Measurements from ENCODE around the gene CTNNA3.

Gene CTNNA3

DNA sequence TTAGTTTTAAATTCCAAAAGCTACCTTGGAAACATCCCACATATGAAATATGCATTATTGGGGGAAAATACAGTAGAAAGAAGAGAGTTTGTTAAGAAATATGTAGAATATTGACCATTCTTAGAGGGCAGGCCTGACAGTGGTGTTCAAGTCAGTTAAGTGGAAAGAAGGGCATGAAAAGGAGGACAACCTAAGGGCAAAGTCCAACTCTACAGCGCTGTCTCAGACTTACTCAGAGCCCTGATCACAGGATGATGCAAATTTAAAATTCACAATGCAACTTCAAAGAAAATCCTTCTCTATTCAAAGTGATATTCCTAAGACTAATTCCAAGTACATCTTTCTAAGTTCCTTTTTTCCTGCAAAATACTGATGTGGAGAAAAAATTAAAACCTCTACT, 909.3 kb downstream of the CTNNA3 start:
- no peak for DNase-seq

DNA sequence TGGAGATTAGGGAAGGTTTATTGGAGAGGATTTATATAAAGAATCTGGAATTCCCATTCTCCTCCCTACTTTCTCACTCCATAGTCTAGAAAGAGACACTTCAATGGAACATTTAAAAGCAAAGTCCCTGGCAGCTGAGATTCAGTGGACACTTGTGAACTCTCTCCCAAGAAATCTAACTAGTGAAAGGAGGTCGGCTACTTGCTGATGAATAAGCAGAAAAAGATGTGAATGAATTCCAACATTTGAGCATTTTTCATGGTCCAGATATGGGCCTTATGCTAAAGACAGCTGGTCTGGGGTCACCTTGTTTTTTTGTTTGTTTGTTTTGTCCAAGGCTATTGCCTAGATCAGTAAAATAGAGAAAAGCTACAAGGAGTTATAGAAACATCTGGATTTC, 911.2 kb downstream of the CTNNA3 start:
- no peak for DNase-seq

DNA sequence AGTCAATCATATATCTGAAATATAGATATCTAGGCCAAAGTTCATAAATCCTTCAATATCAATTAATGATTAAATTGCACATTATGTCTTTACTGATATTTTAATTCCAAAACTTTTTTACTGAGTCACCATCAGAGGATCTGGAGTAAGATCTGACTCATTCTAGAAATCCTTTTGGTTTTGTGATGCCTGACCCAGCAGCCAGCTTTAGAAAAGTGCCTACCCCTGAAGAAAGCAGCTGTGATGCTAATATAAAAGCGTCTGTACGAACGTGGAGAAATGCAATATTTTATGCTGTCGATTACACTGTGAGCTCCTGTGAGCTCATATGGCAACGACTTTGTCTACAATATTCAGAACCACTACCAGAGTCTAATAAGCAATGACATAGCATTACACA, 912.7 kb downstream of the CTNNA3 start:
- DNase-seq: no peak

DNA sequence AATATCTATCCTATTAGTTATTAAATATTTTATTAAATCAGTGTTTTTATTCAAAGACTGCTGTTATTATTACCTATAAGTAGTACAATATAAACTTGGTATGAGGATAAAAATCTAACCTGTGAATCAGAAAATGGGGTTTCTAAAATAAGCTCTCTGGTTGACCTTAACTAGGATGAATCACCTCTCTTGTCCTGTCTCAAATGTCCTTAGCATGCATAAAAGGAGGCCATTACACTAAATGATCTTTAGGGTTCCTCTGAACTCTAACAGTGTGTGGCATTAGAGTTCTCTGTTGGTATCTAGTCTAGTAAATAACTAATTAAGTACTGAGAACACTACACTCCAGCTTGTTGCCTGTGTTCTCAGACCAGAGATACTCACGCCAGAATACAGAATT, 913.2 kb downstream of the CTNNA3 start:
- no peak for DNase-seq

DNA sequence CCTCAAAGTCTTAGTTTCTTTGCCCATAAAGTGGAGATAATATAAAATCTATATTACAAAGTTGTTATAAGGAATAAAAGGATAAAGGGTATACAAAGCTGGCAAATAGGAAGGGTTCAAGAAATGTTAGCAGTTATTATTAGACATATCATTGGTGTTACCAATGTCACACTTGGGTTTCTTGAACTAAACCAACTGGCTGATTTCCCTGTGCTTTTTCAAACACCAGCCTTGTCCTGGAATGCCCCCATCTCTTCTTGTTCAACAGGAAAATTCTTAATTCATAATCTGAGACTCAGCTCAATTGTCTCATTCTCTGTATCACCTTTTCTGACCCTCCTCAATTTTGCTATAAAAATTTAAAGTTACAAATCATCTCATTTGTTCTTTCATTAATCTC, 913.9 kb downstream of the CTNNA3 start:
- DNase-seq: no peak

DNA sequence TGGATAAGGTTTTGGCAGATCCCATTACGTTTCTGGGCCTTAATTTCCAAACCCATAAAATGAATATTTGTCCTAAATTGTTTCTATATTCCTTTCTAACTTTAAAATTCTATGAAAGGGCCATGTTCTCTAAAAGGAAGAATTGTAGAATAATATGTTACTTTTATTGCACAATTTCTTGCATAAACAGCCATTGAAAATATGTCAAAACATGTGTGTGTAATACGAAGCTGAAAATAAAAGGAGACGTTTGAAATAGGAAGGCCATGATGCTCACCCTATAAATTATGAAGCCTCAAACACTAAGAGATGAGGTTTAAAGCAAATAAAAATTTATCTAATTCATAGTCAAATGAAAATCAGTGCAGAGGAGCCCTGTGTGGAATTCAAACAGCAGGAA, 915.2 kb downstream of the CTNNA3 start:
- DNase-seq: no peak

DNA sequence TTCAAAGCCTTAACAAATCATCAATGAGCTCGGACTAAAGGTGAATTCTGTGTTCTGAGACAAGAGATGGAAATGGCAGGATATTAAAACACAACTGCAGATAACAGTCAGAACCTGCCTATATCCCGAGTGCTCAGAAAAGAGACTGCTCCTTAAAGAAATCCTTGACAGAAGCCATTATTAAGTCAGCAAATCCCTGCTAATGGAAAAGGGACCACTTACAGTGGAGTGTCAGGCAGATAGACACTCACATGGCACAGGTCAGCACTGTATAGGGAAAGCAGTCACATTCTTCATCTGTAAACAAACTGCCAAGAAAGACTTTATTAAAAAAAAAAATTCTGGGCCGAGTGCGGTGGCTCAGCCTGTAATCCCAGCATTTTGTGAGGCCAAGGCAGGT, 917.6 kb downstream of the CTNNA3 start:
- DNase-seq: no peak

DNA sequence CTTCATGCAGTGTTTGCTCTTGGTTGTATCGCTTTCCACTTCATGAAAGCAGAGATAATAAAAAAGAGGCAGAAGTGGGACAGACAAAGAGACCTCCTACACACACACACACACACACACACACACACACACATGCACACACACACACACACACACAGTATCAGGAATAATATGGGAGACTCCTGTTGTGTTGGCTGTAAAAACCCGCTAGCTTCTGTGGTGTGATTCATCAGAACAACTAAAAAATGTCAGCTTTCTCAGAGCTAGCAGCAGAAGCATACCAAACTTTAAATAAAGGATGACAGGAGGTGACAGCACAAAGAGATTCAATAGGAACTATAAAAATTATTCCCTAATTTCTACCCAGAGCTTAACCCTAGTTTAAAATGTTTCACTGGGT, 918.3 kb downstream of the CTNNA3 start:
- DNase-seq: no peak

DNA sequence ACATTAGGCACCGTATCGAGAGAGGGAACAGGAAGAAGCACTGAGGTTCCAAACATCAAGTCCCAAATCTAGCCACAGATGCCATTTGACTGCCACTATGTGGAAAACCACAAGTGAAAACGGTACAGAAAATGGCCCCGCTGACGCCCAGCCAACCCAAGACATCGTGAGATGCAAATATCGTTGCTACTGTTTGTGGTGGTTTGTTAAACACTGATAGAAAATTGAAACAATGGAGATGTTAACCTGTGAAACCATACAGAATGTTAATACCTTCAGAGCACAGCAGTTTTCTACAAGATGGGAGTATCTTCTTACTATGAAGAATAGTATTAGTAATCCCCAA, 922.5 kb downstream of the CTNNA3 start:
- no peak for DNase-seq

DNA sequence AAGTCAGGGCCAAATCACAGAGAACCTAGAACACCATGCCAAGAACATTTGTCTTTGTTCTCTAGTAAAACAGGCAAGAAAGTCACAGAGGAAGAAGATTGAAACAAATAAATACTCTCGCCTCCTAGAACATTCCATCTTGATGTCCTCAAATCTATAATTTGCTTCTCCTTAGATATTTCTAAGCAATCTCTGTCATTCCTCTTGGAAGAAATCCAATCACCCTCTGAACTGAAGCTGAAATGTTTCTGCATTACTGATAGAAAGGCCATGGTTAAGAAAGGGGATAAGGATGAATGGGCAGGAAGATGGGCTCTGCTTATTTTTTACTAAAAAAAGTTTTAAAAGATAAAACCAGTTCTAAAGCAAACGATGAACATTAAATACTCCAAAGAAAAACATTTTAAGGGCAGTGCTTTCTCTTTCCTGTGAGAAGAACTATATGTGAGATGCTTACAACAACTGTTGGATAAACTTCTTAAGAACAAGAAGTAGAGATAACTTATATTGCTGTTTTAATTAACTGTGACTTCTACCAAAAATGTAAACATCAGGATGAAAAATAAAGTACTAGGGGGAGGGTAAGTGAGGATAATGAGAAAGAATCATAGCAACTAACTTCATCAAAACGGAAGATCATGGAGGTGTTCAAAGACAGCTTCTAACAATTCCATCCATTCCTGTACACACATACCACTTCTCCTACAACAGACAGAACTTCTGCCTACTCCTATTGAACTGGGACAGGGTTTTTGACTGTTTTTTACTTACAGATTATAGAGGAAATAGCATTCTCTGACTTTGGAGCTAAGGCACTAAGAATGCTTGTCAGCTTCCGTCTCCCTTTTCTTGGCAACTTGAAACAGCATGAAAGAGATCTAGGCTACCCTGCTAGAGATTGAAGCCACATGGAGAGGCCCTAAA, 923.2 kb downstream of the CTNNA3 start:
- DNase-seq: no peak

DNA sequence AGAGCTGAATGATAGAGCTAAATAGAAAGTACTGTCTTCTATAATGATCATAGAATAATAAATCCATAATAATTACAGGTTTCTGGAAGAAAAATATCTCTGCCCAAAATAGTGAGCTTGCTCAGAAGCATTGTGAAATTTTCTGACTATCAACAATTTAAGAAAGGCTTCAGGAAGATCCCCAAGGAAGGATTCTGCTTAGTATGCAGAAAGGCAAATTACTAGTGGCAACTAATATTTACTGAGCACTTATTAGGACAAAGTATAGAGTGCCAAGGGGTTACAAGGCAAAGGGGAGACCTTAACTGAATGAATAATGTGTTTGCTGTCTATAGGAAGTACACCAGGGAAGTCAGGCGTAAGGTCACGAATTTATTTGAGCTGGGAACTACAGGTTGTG, 928.3 kb downstream of the CTNNA3 start:
- DNase-seq: no peak

DNA sequence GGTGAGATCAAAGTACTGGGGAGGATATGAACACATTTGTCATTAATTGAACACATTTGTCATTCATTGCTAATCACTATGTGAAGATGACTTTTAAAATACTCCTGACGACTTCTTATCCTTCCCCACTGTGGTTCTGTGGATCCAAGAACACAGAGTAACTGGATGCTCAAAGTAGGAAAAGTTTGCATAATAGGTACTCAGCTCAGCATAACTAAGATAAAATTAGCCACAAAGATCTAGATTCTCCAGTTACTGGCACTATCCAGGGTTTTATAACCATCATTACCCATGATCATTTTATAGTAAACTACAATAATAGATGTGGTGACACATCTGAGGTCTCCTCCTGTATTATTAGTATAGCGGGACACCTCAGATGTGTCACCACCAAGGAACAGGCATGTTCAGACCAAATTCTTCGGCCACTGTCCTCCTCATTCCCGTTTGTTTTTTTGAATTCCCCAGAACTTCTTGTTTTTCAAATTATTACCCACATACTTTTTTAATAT, 933.7 kb downstream of the CTNNA3 start:
- no peak for DNase-seq

DNA sequence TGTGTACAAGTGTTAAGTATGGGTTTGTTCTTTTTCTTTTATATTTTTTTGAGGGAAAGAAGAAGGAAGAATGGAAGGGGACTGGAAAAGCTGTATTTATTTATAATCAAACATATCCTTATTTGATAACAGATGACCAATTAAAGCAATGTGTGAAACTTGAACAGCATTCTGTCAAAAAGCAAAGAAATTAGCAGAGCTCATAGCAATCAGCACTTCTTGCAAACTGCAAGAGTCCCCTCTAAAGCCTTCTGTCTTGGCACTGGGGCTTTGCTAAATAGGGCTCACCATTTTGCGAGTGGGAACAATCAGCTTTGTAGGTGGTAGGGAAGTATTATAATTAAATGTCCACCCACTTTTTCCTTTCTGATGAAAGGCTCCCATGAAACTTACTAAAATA, 935.1 kb downstream of the CTNNA3 start:
- no peak for DNase-seq

DNA sequence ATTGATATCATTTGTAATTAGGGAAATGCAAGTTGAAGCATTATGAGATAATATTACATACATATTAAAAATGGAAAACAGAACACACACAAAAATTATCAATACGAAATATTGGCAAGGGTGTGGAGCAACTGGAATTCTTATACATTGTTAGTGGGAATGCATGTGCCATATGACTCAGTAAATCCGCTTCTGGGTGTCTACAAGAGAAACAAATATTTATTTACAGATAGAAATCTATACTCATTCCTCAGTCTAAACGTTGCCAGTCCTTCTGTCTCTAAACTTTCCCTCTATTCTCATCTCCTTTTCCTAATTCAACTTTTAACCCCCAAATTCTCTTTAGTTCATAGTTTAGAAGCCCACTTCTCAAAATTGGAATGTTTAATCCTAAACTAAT, 940.5 kb downstream of the CTNNA3 start:
- DNase-seq: no peak

DNA sequence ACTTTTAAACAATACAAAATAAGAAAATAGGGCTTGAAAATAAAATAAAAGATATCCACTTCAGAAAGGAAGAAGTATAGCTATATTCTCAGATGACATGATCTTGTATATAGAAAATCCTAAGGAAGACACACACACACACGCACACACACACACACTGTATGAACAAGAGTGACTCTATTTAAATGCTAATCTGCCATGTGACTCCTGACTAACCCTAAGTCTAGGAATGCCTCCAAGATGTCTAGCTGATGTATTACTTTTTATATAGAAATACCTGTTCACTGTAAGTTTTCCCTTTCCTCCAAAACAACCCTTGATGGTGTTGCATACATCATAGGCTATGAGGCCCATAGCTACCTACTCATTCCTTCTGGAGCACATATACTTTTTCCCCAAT, 943.3 kb downstream of the CTNNA3 start:
- no peak for DNase-seq

DNA sequence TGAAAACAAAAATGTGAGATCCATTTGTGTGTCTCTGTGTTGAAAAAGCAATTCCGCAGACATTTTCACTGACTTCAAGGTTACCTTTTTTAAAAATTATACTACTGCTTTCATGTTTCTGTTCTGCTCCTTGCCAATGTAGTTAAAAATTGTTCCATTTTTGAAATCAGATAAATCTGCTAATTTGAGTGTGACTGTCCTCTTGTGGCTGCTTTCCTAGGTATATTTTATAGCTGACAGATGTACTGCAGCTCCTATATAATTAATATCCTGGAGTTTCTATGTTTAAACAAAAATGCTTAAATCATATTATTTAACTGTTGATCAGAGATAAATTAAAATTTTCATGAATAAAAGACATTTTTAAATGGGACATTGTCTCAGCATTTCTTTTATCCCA, 947.8 kb downstream of the CTNNA3 start:
- no peak for DNase-seq

DNA sequence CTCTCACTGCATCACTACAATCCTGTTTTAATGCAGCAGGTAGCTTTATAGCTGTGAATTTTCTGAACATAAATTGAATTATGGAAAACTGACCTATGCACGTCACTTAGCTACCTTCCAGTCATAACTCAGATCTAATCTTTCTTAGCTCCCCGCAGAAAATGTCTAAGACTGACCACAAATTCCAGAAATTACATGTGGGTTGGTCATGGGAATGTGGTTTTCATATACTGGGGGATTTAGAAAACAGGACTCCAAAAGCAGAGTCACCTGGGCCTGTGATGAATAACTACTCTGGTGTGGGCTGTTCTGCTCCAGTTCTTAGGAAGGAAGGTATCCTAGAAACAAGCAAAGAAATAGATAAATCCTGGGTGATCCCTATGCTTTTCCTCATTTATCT, 948.5 kb downstream of the CTNNA3 start:
- no peak for DNase-seq

DNA sequence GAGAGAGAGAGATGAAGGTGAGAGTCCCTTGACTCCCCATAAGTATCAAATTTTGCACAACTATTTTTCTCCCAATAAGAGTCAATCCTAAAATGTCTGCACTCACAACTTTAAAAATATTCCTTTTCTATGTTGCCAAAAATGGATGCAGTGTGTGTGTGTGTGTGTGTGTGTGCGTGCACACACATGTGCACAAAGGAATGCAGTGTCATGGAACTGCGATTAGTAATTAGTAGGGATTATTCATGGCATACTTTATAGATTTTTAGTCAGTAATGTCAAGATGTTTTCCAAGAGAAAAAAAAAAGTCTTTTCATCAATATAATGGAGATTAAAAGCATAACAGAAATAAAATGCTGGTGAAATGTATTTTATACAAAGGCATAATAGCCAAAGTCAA, 949.3 kb downstream of the CTNNA3 start:
- DNase-seq: no peak

DNA sequence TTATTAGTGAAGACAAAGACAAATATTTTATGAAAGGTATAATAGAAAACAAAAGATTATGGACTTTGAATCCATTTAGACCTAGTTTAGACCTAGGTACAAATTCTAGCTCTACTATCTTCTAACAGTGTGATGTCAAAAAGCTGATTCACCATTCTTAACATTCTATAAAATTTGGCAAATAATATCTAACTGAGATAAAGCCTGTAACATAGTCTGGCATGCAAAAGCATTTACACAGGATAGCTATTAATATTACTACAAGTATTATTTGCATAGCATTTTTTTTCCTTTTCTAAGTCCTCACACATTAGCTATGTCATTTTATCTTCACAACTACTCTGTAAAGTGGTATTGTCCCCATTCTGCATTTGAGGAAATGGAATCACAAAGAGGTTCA, 949.7 kb downstream of the CTNNA3 start:
- DNase-seq: no peak

DNA sequence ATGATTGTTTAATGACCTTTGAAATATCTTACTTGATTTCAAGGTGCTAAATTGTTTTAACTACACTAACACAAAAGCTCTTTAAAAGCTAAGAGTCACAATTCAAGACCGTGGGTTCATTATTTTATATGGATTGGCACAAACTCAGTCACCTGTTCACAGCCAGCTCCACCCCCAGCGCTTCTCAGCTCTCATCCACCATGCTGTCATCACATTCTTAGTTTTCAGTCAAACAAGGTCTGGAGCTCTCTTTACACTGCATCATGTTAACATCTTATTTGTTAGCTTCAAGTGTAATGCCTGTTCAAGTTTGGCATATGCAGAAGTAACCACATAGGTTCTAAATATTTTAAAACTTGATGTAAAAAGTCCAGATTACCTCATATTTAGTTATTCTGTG, 951.1 kb downstream of the CTNNA3 start:
- no peak for DNase-seq

DNA sequence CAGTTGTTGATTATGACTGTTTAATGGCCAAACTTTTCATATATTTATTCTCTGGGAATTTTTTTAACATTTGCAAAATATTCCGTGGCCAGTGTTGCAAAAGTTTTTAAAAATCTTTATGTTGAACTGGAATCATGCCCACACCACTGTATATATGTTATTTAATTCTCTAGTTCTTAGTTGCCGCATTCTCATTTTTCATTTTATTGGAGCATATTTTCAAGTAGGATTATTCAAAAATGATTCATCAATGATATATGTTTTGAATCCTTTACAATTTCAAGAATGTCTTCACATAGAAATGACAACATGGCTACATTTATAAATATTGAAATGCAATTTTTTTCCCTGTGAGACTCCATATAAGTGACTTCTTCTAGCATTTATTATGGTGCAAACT, 958.8 kb downstream of the CTNNA3 start:
- DNase-seq: no peak

DNA sequence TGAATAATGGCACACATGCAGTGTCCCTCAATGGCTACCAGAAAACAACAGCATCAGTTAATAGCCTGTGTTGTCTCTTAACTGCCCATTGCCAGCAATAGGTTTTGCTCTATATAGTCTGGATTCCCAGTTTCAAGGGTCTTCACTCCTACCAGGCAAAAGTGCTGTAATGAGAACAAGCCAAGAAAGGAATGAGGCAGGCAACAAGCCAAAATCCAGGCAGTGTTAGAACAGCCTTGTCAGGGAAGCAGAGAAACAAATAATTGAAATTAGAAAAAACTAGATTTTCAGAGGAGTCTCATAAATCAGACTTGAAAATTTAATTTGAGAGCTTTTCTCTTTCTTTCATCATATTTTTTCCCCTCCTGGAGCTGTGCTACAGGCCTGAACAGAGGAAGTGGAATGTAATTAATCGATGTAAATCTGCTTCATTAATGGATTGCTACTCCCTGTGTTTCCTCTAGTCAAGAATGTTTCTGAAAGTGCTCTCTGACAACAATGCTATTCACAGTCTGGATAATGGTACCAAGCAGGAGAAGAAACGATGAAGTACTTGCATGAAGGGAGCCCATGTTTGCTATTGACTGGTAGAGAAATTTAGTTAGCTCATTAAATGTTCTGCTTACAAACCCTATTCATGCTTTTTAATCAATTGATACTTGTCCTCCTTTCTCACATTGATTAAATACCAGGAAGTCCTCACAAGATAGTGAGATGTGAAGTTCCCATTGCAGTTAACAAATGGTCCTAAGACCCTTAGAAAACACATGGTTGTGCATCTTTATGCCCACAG, 972.2 kb downstream of the CTNNA3 start:
- DNase-seq: no peak

DNA sequence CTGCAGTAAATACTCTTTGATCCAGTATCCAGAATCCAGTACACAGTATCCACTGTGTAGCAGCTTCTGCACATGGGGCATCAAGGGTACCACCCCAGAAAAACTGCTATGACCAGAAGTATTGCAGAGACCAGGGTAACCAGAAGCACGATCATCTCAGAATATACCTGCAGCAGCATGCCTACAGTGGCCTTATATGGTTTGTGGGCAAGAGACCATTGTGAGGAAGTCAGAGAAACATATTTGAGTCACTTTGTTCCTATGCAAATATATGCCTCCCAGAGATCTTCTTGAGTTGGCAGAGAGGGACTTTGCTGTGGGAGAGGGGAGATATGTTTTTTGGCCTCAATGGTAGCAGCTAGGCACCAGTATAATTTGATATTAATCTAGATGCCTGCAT, 976.5 kb downstream of the CTNNA3 start:
- no peak for DNase-seq
